CD4-positive, alpha-beta T cell (primary cell): Measurements from ENCODE around the gene QSOX1. TPM values are rescaled to one million over a fixed set of nuclear protein-coding genes. Genes with fewer than 3 reads are reported as not detected.

Experiments
- ATAC-seq: fragments of 200-7000 bp; cut with Tn5 transposase; one replicate; pipeline ENCODE4 v1.10.0; 2022; ENCODE audit warnings: mild to moderate bottlenecking; ENCODE audit not compliant: poor library complexity
- CTCF ChIA-PET: fragments of 350-600 bp; sonication (Branson Sonifier 250); formaldehyde crosslinking; loops from one replicate; lab custom pipeline; 2021; ENCODE audit warnings: antibody characterized with exemption, inconsistent platforms; lab: Charles Lee
- POLR2A ChIA-PET: fragments of 350-600 bp; sonication (Branson Sonifier 250); formaldehyde crosslinking; loops from one replicate; lab custom pipeline; 2021; ENCODE audit warnings: antibody characterized with exemption, inconsistent platforms; lab: Charles Lee
- DNase-seq, 14 experiments: peaks; one replicate each; pipeline ENCODE4 v3.0.0-alpha.2; 2013 to 2020; ENCODE audit warnings: mixed read lengths in 2 of 14
- H3K27ac ChIP-seq, 2 donors: one replicate each; pipeline versions ENCODE4 v1.5.1 to v1.7.0; 2013; ENCODE audit warnings: low read length in 2 of 2, low read depth in 1 of 2, mild to moderate bottlenecking in 1 of 2
- H3K27me3 ChIP-seq, 2 experiments: 1 replicate in 1 of 2; 2 replicates in 1 of 2; pipeline versions ENCODE4 v1.6.1 to v1.7.0; 2013; ENCODE audit warnings: low read length in 2 of 2, control low read depth in 1 of 2, mild to moderate bottlenecking in 1 of 2, moderate library complexity in 1 of 2; ENCODE audit not compliant: insufficient read depth in 2 of 2, control insufficient read depth in 1 of 2
- H3K36me3 ChIP-seq: one replicate; pipeline ENCODE4 v1.6.1; 2013; ENCODE audit warnings: low read length, control low read depth; ENCODE audit not compliant: insufficient read depth
- H3K4me1 ChIP-seq: one replicate; pipeline ENCODE4 v1.6.1; 2013; ENCODE audit warnings: low read length, control low read depth; ENCODE audit not compliant: insufficient read depth
- H3K4me3 ChIP-seq: one replicate; pipeline ENCODE4 v1.5.1; 2013; ENCODE audit warnings: mild to moderate bottlenecking, low read length, moderate library complexity
- H3K9me3 ChIP-seq, 2 experiments: 1 replicate in 1 of 2; 2 replicates in 1 of 2; pipeline versions ENCODE4 v1.6.1 to v1.7.0; 2013; ENCODE audit warnings: low read length in 2 of 2, mild to moderate bottlenecking in 2 of 2, control low read depth in 1 of 2, moderate library complexity in 1 of 2; ENCODE audit not compliant: control insufficient read depth in 1 of 2, insufficient read depth in 1 of 2
- H3K27ac Mint-ChIP-seq: one replicate; pipeline ENCODE4 v1.8.0; 2020; ENCODE audit warnings: mixed read lengths
- H3K27me3 Mint-ChIP-seq: one replicate; pipeline ENCODE4 v1.8.0; 2021; ENCODE audit warnings: mixed read lengths
- H3K36me3 Mint-ChIP-seq: one replicate; pipeline ENCODE4 v1.8.0; 2021; ENCODE audit warnings: low read depth, mixed read lengths
- H3K4me1 Mint-ChIP-seq: one replicate; pipeline ENCODE4 v1.8.0; 2021; ENCODE audit warnings: low read depth, mixed read lengths
- H3K4me3 Mint-ChIP-seq: one replicate; pipeline ENCODE4 v1.8.0; 2020; ENCODE audit warnings: mild to moderate bottlenecking, mixed read lengths
- H3K9me3 Mint-ChIP-seq: one replicate; pipeline ENCODE4 v1.8.0; 2020; ENCODE audit warnings: mixed read lengths
- CTCF ChIP-seq: fragments of 200-600 bp; IDR thresholded peaks from one replicate; pipeline ENCODE4 v1.8.0; 2022; ENCODE audit warnings: antibody characterized with exemption, mild to moderate bottlenecking
- intact Hi-C, 2 experiments: fragments of 100-400 bp; cut with DNase I in 1 of 2; cut with micrococcal nuclease in 1 of 2; formaldehyde crosslinking; loops; one replicate each; pipeline versions ENCODE4 v1.15.1 to v1.9.0; 2023 to 2025; cut with DNase I, micrococcal nuclease
- total RNA-seq, 174 experiments: library from RNA in 2 of 174; stranded (reverse) in 2 of 174; gene quantifications; one replicate each; pipeline ENCODE4 v1.2.3 and lab custom pipeline; 2021 to 2026

The QSOX1 gene
- total RNA-seq, 2 experiments from 2014 or later: 13.7 to 14.3 TPM

- ChIA-PET CTCF (no interaction called here), POLR2A (no interaction called here)
- no peak for DNase-seq
- no peak overlapping the region for H3K27ac Mint-ChIP-seq
- H3K4me1 Mint-ChIP-seq: no peaks in the 10 kb centered on the region
- H3K27me3 Mint-ChIP-seq: peaks cover 27% of the 10 kb centered on the region
- H3K36me3 Mint-ChIP-seq: no peaks in the 10 kb centered on the region
- Histone ChIP-seq H3K27me3 (peaks cover 10 to 12% of the 10 kb centered on the region in 2 experiments), H3K4me3 (no peak overlapping the region), H3K27ac (no peak overlapping the region), H3K9me3 (no peaks in the 10 kb centered on the region), H3K36me3 (no peaks in the 10 kb centered on the region), H3K4me1 (no peaks in the 10 kb centered on the region)
- H3K4me3 Mint-ChIP-seq: no peak overlapping the region
- intact Hi-C loops: no loop called here
- H3K9me3 Mint-ChIP-seq: no peaks in the 10 kb centered on the region
- no peak for ATAC-seq
- no peak for TF ChIP-seq CTCF
Observed at GRCh38 chr1:180219776-180220175, 65.1 kb downstream of the QSOX1 start.

GRCh38 chr1:180221462-180221861 lies 66.8 kb downstream of the QSOX1 start:
- no peaks in the 10 kb centered on the region for H3K4me1 ChIP-seq
- TF ChIP-seq CTCF: no peak
- ChIA-PET POLR2A (no interaction called here), CTCF (no interaction called here)
- no peak overlapping the region for H3K4me3 Mint-ChIP-seq
- no peaks in the 10 kb centered on the region for H3K4me1 Mint-ChIP-seq
- H3K36me3 ChIP-seq: no peaks in the 10 kb centered on the region
- intact Hi-C loops: no loop called here
- no peak for ATAC-seq
- H3K9me3 ChIP-seq: peaks cover 0 to 3% of the 10 kb centered on the region in 2 experiments
- no peaks in the 10 kb centered on the region for H3K36me3 Mint-ChIP-seq
- H3K9me3 Mint-ChIP-seq: no peaks in the 10 kb centered on the region
- H3K27me3 Mint-ChIP-seq: peaks cover 42% of the 10 kb centered on the region
- no peak overlapping the region for H3K4me3 ChIP-seq
- H3K27ac Mint-ChIP-seq: no peak overlapping the region
- no peak overlapping the region for H3K27ac ChIP-seq
- no peak for DNase-seq
- peaks cover 16 to 25% of the 10 kb centered on the region in 2 experiments for H3K27me3 ChIP-seq

- intact Hi-C loops: no loop called here
- no peak for TF ChIP-seq CTCF
- no peak overlapping the region for H3K27ac Mint-ChIP-seq
- H3K9me3 Mint-ChIP-seq: no peaks in the 10 kb centered on the region
- ChIA-PET POLR2A (no interaction called here), CTCF (no interaction called here)
- Histone ChIP-seq H3K4me3 (no peak overlapping the region), H3K27ac (no peak overlapping the region), H3K9me3 (peaks cover 0 to 16% of the 10 kb centered on the region in 2 experiments), H3K36me3 (no peaks in the 10 kb centered on the region), H3K4me1 (peaks cover 11% of the 10 kb centered on the region), H3K27me3 (peaks cover 36 to 47% of the 10 kb centered on the region in 2 experiments)
- no peak overlapping the region for H3K4me3 Mint-ChIP-seq
- H3K36me3 Mint-ChIP-seq: no peaks in the 10 kb centered on the region
- DNase-seq (no peak), ATAC-seq (no peak)
- peaks cover 6% of the 10 kb centered on the region for H3K4me1 Mint-ChIP-seq
- H3K27me3 Mint-ChIP-seq: peaks cover 69% of the 10 kb centered on the region
Observed at GRCh38 chr1:180224902-180225301, 70.2 kb downstream of the QSOX1 start.
